ENCODE measurements around the gene LMBR1. TPM values are rescaled to one million over a fixed set of nuclear protein-coding genes. Genes with fewer than 3 reads are reported as not detected.

The LMBR1 gene
- total and polyA plus RNA-seq, 8 donors = 7.5 to 187 (median 97.2) TPM

DNA sequence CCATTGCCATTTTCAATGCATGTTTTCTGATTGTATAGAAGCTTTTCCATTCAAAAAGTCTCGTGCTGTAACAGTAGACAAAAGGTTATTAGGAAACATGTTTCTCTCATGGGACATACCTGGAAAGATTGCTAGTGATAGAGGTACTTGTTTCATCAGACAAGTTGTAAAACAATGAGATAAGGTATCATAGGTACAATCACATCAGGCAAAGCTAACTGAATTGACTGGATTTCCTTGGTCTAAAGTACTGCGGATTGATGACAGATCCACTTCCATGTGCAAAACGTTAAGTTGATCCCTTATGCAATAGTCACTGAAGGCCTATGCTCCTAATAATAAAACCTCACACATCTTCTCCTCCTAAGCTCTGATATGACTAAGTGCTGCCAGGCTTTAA lies 258.9 kb downstream of the LMBR1 start:
- intact Hi-C loops (cut with DNase I; ENCODE audit: low total_unique reads) = no loop called here
- H3K4me1 ChIP-seq = peaks cover 0 to 13% (median 0%) of the 10 kb centered on the region in 4 donors
- H3K27me3 ChIP-seq = no peaks in the 10 kb centered on the region
- H3K4me3 ChIP-seq = no peak overlapping the region
- H3K36me3 ChIP-seq = no peaks in the 10 kb centered on the region
- TF ChIP-seq, protein P1, sequence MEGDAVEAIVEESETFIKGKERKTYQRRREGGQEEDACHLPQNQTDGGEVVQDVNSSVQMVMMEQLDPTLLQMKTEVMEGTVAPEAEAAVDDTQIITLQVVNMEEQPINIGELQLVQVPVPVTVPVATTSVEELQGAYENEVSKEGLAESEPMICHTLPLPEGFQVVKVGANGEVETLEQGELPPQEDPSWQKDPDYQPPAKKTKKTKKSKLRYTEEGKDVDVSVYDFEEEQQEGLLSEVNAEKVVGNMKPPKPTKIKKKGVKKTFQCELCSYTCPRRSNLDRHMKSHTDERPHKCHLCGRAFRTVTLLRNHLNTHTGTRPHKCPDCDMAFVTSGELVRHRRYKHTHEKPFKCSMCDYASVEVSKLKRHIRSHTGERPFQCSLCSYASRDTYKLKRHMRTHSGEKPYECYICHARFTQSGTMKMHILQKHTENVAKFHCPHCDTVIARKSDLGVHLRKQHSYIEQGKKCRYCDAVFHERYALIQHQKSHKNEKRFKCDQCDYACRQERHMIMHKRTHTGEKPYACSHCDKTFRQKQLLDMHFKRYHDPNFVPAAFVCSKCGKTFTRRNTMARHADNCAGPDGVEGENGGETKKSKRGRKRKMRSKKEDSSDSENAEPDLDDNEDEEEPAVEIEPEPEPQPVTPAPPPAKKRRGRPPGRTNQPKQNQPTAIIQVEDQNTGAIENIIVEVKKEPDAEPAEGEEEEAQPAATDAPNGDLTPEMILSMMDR (IDR thresholded peaks at IDR 0.05) = no peak
- TF ChIP-seq EP300 (IDR thresholded peaks at IDR 0.05) = no peak
- TF ChIP-seq POLR2AphosphoS5 (IDR thresholded peaks at IDR 0.05) = no peak
- TF ChIP-seq POLR2A (IDR thresholded peaks at IDR 0.05) = no peak
- no peak for DNase-seq
- 63 to 68% (median 66%) methylated on average over 3 of the region's 3 CpGs for WGBS, 5 donors
- no peak overlapping the region for H3K27ac ChIP-seq
- peaks cover 0 to 12% (median 8%) of the 10 kb centered on the region in 4 donors for H3K9me3 ChIP-seq

GRCh38 chr7:156629873-156630272 lies 263.1 kb downstream of the LMBR1 start:
- H3K9me3 ChIP-seq = peaks cover 0 to 25% (median 14%) of the 10 kb centered on the region in 4 donors
- H3K4me1 ChIP-seq = no peaks in the 10 kb centered on the region
- no peak for DNase-seq
- no peak overlapping the region for H3K27ac ChIP-seq
- TF ChIP-seq POLR2AphosphoS5 (IDR thresholded peaks at IDR 0.05) = no peak
- TF ChIP-seq EP300 (IDR thresholded peaks at IDR 0.05) = no peak
- TF ChIP-seq, protein P1 (IDR thresholded peaks at IDR 0.05) = no peak
- TF ChIP-seq POLR2A (IDR thresholded peaks at IDR 0.05) = no peak
- WGBS, 5 donors = 76 to 100% (median 100%) methylated on average over 1 to 2 of the region's 2 CpGs
- no peaks in the 10 kb centered on the region for H3K36me3 ChIP-seq
- no peaks in the 10 kb centered on the region for H3K27me3 ChIP-seq
- intact Hi-C loops (cut with DNase I; ENCODE audit: low total_unique reads) = no loop called here
- H3K4me3 ChIP-seq = no peak overlapping the region

- DNase-seq = no peak
- TF ChIP-seq, protein P1 (IDR thresholded peaks at IDR 0.05) = no peak
- TF ChIP-seq POLR2AphosphoS5 (IDR thresholded peaks at IDR 0.05) (no peak), POLR2A (IDR thresholded peaks at IDR 0.05) (no peak), EP300 (IDR thresholded peaks at IDR 0.05) (no peak)
- Histone ChIP-seq H3K4me3 (no peak overlapping the region), H3K27ac (no peak overlapping the region), H3K4me1 (no peaks in the 10 kb centered on the region), H3K9me3 (peaks cover 0 to 25% (median 14%) of the 10 kb centered on the region in 4 donors), H3K27me3 (no peaks in the 10 kb centered on the region), H3K36me3 (no peaks in the 10 kb centered on the region)
- intact Hi-C loops (cut with DNase I; ENCODE audit: low total_unique reads) = no loop called here
Observed at GRCh38 chr7:156628562-156628961, 264.4 kb downstream of the LMBR1 start.

Small RNAs within 50 kb of the gene (small RNA-seq; reads per million reads assigned to genes)
- gene RNU4-31P = 0 reads per million in 4 donors

Other genes with a start within 250 kb of the LMBR1 start
- gene NOM1, start 56.5 kb upstream of the LMBR1 start, total RNA-seq = 100 to 1,000 TPM in 1 of 5 donors, 10 to 100 TPM in 3, under 1 TPM in 1; 0.58 to 117 (median 36.7) TPM
- 10 to 100 TPM in 1 of 3 donors, 1 to 10 TPM in 2; 4.2 to 12.2 (median 5.8) TPM for gene NOM1, start 56.5 kb upstream of the LMBR1 start, polyA plus RNA-seq
- 10 to 100 TPM in 1 of 5 donors, 1 to 10 TPM in 3, not detected in 1; 3.1 to 80.2 (median 5.8) TPM for gene MNX1, start 117.5 kb upstream of the LMBR1 start, total RNA-seq
- gene MNX1, start 117.5 kb upstream of the LMBR1 start, polyA plus RNA-seq = 1 to 10 TPM; 1.1 to 1.9 (median 1.4) TPM
- gene UBE3C, start 245.7 kb upstream of the LMBR1 start, total RNA-seq = 100 to 1,000 TPM in 2 of 5 donors, 10 to 100 TPM in 3; 60.9 to 162 (median 84.3) TPM
- gene UBE3C, start 245.7 kb upstream of the LMBR1 start, polyA plus RNA-seq = 10 to 100 TPM; 13.5 to 23.4 (median 19.6) TPM